ENCODE data around the gene COL15A1.

The COL15A1 gene

DNA sequence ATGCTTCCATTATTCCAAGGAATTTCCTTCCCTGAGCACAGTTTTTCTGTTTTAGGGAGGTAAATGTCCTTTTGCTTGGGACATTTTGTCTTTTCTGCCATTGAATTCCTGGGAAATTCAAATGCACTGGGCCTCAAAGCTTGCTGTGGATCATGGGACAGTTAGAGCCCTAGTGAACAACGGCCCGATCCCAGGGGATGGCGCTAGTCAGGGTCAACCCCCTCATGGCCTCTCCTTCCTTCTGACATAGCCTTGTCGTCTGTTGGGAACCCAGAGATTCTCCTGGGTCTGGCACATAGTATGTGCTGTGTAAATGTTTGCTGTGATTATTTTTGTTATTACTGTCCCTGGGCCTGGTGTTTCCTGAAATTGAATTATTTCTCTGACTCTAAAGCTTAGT lies 30.7 kb upstream of the COL15A1 start:
- Histone ChIP-seq H3K4me1 (peaks cover 5% of the 10 kb centered on the region; the same call in 1 of the 2 replicates), H3K27me3 (no peaks in the 10 kb centered on the region), H3K9me3 (no peaks in the 10 kb centered on the region), H3K27ac (no peak overlapping the region), H3K9ac (no peak overlapping the region), H3K4me2 (no peak overlapping the region), H3K36me3 (no peaks in the 10 kb centered on the region), H4K20me1 (no peaks in the 10 kb centered on the region), H3K4me3 (no peak overlapping the region)
- no peak for TF ChIP-seq Cebpa-rat (IDR thresholded peaks at IDR 0.05)

DNA sequence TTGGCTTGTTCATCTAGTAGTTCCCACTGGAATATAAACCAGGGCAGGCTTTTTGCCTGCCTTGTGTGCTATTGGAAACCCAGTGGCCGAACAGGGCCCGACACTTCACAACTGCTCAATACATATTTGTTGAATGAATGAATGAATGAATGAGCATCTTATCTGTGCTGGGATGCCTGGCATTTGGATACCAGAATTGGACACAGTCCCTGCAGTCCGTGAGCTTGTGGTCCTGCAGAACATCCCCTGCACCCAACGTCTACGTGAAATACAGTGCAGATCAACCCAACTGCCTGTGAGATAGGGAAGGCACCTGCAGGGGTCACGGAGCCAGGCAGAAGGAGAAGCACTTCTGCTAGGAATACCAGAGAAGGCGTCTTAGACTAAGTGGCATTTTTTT lies 30.0 kb upstream of the COL15A1 start:
- TF ChIP-seq Cebpa-rat (IDR thresholded peaks at IDR 0.05), result no peak
- Histone ChIP-seq H3K9ac (no peak overlapping the region), H3K27ac (no peak overlapping the region), H3K4me2 (no peak overlapping the region), H3K4me3 (no peak overlapping the region), H3K27me3 (no peaks in the 10 kb centered on the region), H3K36me3 (no peaks in the 10 kb centered on the region), H3K9me3 (no peaks in the 10 kb centered on the region), H4K20me1 (no peaks in the 10 kb centered on the region), H3K4me1 (peaks cover 5% of the 10 kb centered on the region; the same call in 1 of the 2 replicates)

DNA sequence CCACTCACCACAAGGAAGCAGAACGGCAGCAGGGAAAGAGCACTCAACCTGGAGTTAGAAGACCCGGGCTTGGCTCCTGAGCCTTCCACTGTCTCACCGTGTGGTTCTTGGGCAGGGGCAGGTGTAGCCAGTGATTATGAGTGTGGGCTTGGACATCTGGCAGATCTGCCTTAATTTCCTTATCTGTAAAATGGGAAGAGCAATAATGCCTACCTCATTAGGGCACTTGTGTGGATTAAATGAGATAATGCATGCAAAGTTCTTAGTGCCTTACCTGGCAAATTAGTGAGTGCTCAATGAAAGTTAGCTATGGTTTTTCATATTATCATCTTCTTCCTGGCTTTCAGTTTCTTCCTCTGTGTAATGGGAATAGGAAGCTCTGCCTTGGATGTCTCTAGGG lies 28.1 kb upstream of the COL15A1 start:
- peaks cover 5% of the 10 kb centered on the region; the same call in 1 of the 2 replicates for H3K4me1 ChIP-seq
- no peak for TF ChIP-seq Cebpa-rat (IDR thresholded peaks at IDR 0.05)
- no peak overlapping the region for H3K4me3 ChIP-seq
- H3K27ac ChIP-seq, result no peak overlapping the region
- no peaks in the 10 kb centered on the region for H3K36me3 ChIP-seq
- H4K20me1 ChIP-seq, result no peaks in the 10 kb centered on the region
- H3K27me3 ChIP-seq, result no peaks in the 10 kb centered on the region
- no peak overlapping the region for H3K9ac ChIP-seq
- H3K9me3 ChIP-seq, result no peaks in the 10 kb centered on the region
- no peak overlapping the region for H3K4me2 ChIP-seq

DNA sequence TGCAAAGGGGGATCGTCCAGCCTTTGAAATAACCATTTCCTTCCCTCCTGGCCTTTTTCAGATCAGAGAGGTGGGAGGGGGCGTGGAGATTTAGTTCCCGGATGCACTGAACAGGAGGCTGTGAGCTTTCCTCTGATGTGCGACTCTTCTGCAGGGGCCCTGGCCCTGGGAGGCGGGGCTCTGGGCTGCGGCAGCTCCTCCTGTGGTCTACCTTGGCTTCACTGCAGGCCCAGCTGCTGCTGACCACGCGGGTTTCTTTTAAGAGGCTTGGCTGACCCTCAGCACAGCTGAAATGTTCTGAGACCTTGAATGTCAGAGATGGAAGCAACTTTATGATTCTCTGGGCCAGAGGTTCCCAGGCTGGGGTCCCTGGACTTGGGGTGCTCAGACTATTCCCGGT lies 27.0 kb upstream of the COL15A1 start:
- Histone ChIP-seq H3K4me3 (no peak overlapping the region), H3K27ac (no peak overlapping the region), H3K4me2 (no peak overlapping the region), H3K9me3 (no peaks in the 10 kb centered on the region), H3K27me3 (no peaks in the 10 kb centered on the region), H3K9ac (no peak overlapping the region), H3K36me3 (no peaks in the 10 kb centered on the region), H4K20me1 (no peaks in the 10 kb centered on the region), H3K4me1 (peaks cover 5% of the 10 kb centered on the region; the same call in 1 of the 2 replicates)
- no peak for TF ChIP-seq Cebpa-rat (IDR thresholded peaks at IDR 0.05)

DNA sequence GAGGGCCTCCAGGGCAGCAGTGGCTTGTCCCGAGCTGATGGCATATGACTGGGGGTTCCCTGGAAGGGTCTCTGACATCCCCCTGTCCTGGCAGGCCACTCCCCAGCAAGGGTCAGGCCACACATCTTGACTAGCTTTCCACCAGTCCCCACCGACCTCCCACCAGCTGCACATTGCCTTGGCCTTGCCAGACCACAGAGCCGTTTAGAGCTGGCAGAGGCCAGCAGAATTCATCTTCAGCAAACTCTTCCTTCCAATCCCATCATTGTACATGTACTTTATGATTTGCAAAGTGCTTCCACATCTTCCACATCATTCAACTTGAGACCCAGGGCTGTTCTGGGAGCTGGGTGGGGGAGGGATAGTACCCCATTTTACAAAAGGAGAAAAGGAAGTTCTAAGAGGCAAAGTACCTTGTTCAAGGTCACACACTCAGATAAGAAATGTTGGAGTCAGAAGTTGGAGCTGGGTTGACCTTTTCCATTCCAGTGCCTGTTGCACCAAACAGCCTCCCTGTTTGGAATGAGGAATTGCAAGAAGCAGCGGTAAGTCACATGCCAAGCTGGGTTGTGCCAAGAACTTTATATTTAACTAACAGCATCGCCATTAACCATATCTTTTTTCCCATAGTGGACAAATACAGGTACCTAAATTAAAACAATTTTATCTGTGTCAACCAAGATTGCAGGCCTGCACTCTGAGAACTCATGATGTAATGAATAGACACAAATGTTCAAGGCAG lies 25.8 kb upstream of the COL15A1 start:
- H3K9ac ChIP-seq, result no peak overlapping the region
- no peaks in the 10 kb centered on the region for H4K20me1 ChIP-seq
- no peak for TF ChIP-seq Cebpa-rat (IDR thresholded peaks at IDR 0.05)
- H3K4me3 ChIP-seq, result no peak overlapping the region
- H3K27me3 ChIP-seq, result no peaks in the 10 kb centered on the region
- no peaks in the 10 kb centered on the region for H3K9me3 ChIP-seq
- no peak overlapping the region for H3K27ac ChIP-seq
- no peak overlapping the region for H3K4me2 ChIP-seq
- H3K36me3 ChIP-seq, result no peaks in the 10 kb centered on the region
- H3K4me1 ChIP-seq, result peaks cover 5% of the 10 kb centered on the region; the same call in 1 of the 2 replicates

DNA sequence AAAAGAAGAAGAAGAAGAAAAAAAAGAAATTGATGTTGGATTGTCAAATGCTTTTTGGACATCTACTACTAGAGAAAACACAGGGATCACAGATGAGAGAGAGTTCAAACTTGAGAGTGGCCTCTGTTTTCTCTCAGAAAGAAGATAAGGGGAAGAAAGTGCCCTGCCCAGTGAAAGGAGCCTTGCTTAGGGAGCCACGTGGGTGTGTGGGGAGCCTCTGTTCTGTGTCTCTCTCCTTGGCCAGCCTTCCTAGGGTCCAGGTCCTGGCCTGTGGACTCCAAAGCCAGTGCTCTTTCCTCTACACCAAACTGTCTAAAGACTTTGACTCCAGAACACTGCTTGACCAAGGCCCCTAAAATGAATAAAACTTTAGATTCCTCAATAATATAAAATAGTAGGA lies 22.0 kb upstream of the COL15A1 start:
- H3K4me2 ChIP-seq, result no peak overlapping the region
- no peaks in the 10 kb centered on the region for H3K36me3 ChIP-seq
- H3K27me3 ChIP-seq, result no peaks in the 10 kb centered on the region
- H4K20me1 ChIP-seq, result no peaks in the 10 kb centered on the region
- H3K4me1 ChIP-seq, result peaks cover 1% of the 10 kb centered on the region; the same call in 1 of the 2 replicates
- no peak for TF ChIP-seq Cebpa-rat (IDR thresholded peaks at IDR 0.05)
- no peaks in the 10 kb centered on the region for H3K9me3 ChIP-seq
- no peak overlapping the region for H3K27ac ChIP-seq
- no peak overlapping the region for H3K4me3 ChIP-seq
- no peak overlapping the region for H3K9ac ChIP-seq

DNA sequence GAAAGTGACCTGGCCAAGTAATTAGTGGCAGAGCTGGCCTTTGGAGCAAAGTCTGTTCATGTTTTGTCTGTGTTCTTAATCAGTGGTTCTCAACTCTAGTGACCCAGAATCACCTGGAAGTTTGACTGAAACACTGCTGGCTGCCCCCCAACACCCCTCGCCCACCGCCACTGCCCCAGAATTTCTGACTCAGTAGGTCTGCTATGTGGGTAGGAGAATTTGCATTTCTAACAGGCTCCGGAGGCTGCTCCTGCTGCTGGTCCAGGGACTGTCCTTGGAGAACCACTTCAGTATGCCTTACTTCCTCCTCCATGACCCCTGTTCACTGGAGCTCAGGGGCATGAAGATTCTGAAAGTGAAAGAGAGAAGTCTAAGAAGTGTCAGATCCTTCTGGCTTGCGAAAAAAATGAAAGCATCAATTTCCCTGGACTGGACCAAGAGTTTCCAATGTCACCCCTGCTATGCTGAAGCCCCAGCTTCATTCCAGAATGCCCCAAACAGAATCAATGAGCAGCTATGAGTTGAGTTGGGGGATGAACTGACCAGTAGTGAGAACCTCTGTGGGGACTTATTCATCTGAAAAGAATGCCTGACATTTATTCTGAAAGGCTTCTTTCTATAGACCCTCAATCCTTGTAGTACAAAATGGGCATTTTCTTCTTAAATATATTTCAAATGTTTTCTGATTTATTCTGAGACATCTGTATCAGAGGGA lies 20.8 kb upstream of the COL15A1 start:
- Histone ChIP-seq H3K9ac (no peak overlapping the region), H3K4me2 (no peak overlapping the region)

DNA sequence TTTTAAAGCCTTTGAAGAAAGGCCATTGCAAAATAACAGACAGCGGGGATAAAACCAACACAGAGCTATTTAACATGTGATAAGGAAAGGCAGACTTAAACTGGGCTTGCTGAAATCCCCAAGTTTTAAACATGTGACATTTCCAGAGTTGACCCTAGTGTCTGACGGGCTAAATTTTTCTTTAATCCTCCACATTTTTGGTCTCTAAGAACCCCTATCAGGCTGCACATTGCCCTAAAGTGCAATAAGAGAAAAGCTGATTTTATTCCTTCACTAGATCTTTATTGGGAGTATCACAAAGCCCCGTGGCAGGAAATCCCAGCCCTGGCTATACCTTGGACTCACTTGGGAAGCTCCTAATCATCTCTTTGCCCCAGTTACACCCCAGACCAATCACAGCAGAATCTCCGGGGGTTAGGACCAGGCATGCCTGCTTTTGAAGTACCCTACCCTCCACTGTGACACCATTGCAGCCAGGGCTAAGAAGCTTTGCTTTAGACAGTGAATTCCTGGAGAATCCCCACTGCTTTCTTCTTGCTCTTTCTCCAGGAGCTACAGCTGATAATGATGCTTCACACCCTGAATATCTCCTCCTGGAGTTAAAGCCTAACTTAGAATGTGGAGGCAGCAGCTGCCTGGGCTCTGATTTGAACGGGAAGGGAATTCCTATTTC lies 20.1 kb upstream of the COL15A1 start:
- Histone ChIP-seq H3K9ac (no peak overlapping the region), H3K27ac (no peak overlapping the region), H3K4me3 (no peak overlapping the region), H3K4me1 (no peaks in the 10 kb centered on the region), H3K27me3 (no peaks in the 10 kb centered on the region), H4K20me1 (no peaks in the 10 kb centered on the region), H3K36me3 (no peaks in the 10 kb centered on the region), H3K9me3 (no peaks in the 10 kb centered on the region), H3K4me2 (no peak overlapping the region)
- TF ChIP-seq Cebpa-rat (IDR thresholded peaks at IDR 0.05), result no peak

More for the DNA sequence above, 20.8 kb upstream of the COL15A1 start:
- H3K4me1 ChIP-seq, result no peaks in the 10 kb centered on the region
- H3K27me3 ChIP-seq, result no peaks in the 10 kb centered on the region
- no peak for TF ChIP-seq Cebpa-rat (IDR thresholded peaks at IDR 0.05)
- H4K20me1 ChIP-seq, result no peaks in the 10 kb centered on the region
- H3K4me3 ChIP-seq, result no peak overlapping the region
- H3K36me3 ChIP-seq, result no peaks in the 10 kb centered on the region
- H3K9me3 ChIP-seq, result no peaks in the 10 kb centered on the region
- no peak overlapping the region for H3K27ac ChIP-seq

DNA sequence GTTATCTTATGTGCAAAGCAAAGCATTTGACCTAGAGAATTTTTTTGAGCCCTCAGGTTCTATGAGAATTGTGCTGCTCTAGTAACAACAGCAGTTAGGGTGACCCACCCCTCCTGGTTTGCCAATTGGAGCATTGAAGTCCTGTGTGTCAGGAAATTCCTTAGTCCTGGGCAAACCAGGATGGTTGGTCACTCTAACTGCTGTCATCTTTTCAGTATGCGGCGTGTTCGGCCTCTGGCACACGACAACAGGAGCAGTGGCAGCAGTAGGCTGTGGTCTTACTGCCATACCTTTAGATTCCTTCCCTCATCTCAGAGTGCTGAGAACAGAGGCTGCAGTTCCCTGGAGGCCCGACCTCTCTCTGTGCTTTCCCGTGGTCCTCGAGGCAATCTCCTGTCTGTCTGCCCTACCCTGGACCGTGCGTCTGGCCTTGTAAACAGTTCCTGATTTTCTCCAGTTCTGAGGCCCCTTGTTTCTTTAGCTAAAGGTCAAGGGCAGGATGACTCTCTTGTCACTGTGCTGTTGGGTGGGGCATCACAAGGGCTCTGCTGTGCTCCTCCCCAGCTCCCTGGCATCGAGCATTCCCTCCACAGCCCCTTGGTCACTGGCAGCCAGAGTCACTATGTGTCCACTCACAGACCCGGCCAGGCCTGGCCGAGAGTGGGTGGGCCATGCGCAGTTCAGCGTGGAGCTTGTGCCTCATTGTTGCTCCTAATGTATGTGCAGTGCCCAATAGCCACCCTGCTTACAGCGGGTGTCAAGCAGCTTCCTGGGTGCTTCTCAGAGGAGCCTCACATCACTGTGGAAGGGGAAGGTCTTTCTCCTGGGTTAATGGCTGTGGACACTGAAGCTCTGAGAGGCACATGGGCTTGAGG lies 18.5 kb upstream of the COL15A1 start:
- Histone ChIP-seq H3K36me3 (no peaks in the 10 kb centered on the region), H3K9ac (no peak overlapping the region), H4K20me1 (no peaks in the 10 kb centered on the region), H3K9me3 (no peaks in the 10 kb centered on the region), H3K27ac (no peak overlapping the region), H3K4me1 (no peaks in the 10 kb centered on the region), H3K4me2 (no peak overlapping the region), H3K27me3 (no peaks in the 10 kb centered on the region), H3K4me3 (no peak overlapping the region)
- TF ChIP-seq Cebpa-rat (IDR thresholded peaks at IDR 0.05), result no peak

Data from BLaER1 (cell line).